Activated naive CD4-positive, alpha-beta T cell treated with anti-CD3 and anti-CD28 coated beads for 36 hours (primary cell): Measurements from ENCODE around the gene TRAK2. TPM values are rescaled to one million over a fixed set of nuclear protein-coding genes. Genes with fewer than 3 reads are reported as not detected.

Source experiments
- CTCF ChIA-PET: fragments of 350-600 bp; sonication (Branson Sonifier 250); formaldehyde crosslinking; loops from one replicate; lab custom pipeline; 2021; ENCODE audit warnings: antibody characterized with exemption; lab: Charles Lee
- DNase-seq: peaks from one replicate; pipeline ENCODE4 v3.0.0-alpha.2; 2020
- H3K27ac Mint-ChIP-seq: one replicate; pipeline ENCODE4 v1.8.0; 2021; ENCODE audit warnings: mild to moderate bottlenecking, mixed read lengths
- H3K27me3 Mint-ChIP-seq: one replicate; pipeline ENCODE4 v1.8.0; 2021; ENCODE audit warnings: low read depth, mixed read lengths
- H3K36me3 Mint-ChIP-seq: one replicate; pipeline ENCODE4 v1.8.0; 2021; ENCODE audit warnings: low read depth, mixed read lengths
- H3K4me1 Mint-ChIP-seq: one replicate; pipeline ENCODE4 v1.8.0; 2021; ENCODE audit warnings: low read depth, mixed read lengths
- H3K4me3 Mint-ChIP-seq: one replicate; pipeline ENCODE4 v1.8.0; 2021; ENCODE audit warnings: mild to moderate bottlenecking, moderate library complexity, mixed read lengths
- H3K9me3 Mint-ChIP-seq: one replicate; pipeline ENCODE4 v1.8.0; 2021; ENCODE audit warnings: mixed read lengths
- intact Hi-C: fragments of 100-400 bp; cut with micrococcal nuclease; formaldehyde crosslinking; loops from one replicate; pipeline ENCODE4 v1.15.1; 2023
- total RNA-seq, 2 experiments: library from RNA; stranded (reverse); gene quantifications; one replicate each; pipeline ENCODE4 v1.2.3, GENCODE V29; 2021

Gene TRAK2
- total RNA-seq, 2 experiments from 2014 or later, result 10.4 TPM

- DNase-seq, result no peak
- intact Hi-C loops, result loop anchor here (2.0 kb wide), 1 partner anchor 19 kb away; no protein-coding TSS in a partner anchor
- Mint-ChIP-seq H3K4me3 (no peak overlapping the region), H3K27ac (no peak overlapping the region), H3K36me3 (peaks cover 14% of the 10 kb centered on the region), H3K27me3 (no peaks in the 10 kb centered on the region), H3K4me1 (no peaks in the 10 kb centered on the region), H3K9me3 (no peaks in the 10 kb centered on the region)
- CTCF ChIA-PET, result interaction anchor here (1.1 to 1.3 kb wide), 2 partner anchors 12 to 18 kb away, joined by 3 to 4 read pairs; no protein-coding TSS in a partner anchor
Observed at GRCh38 chr2:201345625-201346213, 105.5 kb downstream of the TRAK2 start.

GRCh38 chr2:201344663-201345366 is 106.4 kb downstream of the TRAK2 start:
- Mint-ChIP-seq H3K27me3 (no peaks in the 10 kb centered on the region), H3K4me3 (no peak overlapping the region), H3K4me1 (no peaks in the 10 kb centered on the region), H3K9me3 (peaks cover 1% of the 10 kb centered on the region), H3K36me3 (peaks cover 16% of the 10 kb centered on the region), H3K27ac (no peak overlapping the region)
- DNase-seq, result no peak
- intact Hi-C loops, result loop anchor here (2.0 kb wide), 1 partner anchor 20 kb away; no protein-coding TSS in a partner anchor
- CTCF ChIA-PET, result interaction anchor here (1.1 kb wide), 2 partner anchors 15 to 108 kb away, joined by 3 read pairs; no protein-coding TSS in a partner anchor

- CTCF ChIA-PET, result interaction anchor here (1.1 kb wide), 2 partner anchors 16 to 107 kb away, joined by 3 read pairs; no protein-coding TSS in a partner anchor
- DNase-seq, result no peak
- H3K9me3 Mint-ChIP-seq, result peaks cover 1% of the 10 kb centered on the region
Observed at GRCh38 chr2:201343559-201343958, 107.7 kb downstream of the TRAK2 start.

GRCh38 chr2:201342923-201343322 is 108.3 kb downstream of the TRAK2 start:
- no peak overlapping the region for H3K27ac Mint-ChIP-seq
- no peak overlapping the region for H3K4me3 Mint-ChIP-seq
- H3K36me3 Mint-ChIP-seq, result peaks cover 21% of the 10 kb centered on the region
- H3K4me1 Mint-ChIP-seq, result no peaks in the 10 kb centered on the region
- peaks cover 1% of the 10 kb centered on the region for H3K9me3 Mint-ChIP-seq
- CTCF ChIA-PET, result no interaction called here
- intact Hi-C loops, result no loop called here
- no peaks in the 10 kb centered on the region for H3K27me3 Mint-ChIP-seq
- no peak for DNase-seq

More at GRCh38 chr2:201343559-201343958, 107.7 kb downstream of the TRAK2 start:
- H3K27ac Mint-ChIP-seq, result no peak overlapping the region
- intact Hi-C loops, result no loop called here
- H3K4me1 Mint-ChIP-seq, result no peaks in the 10 kb centered on the region
- no peaks in the 10 kb centered on the region for H3K27me3 Mint-ChIP-seq
- H3K4me3 Mint-ChIP-seq, result no peak overlapping the region
- H3K36me3 Mint-ChIP-seq, result peaks cover 21% of the 10 kb centered on the region

GRCh38 chr2:201329409-201329808 is 121.8 kb downstream of the TRAK2 start:
- CTCF ChIA-PET, result interaction anchor here (0.6 to 1.6 kb wide), 2 partner anchors 34 to 401 kb away, joined by 3 to 4 read pairs; no protein-coding TSS in a partner anchor
- Mint-ChIP-seq H3K4me3 (no peak overlapping the region), H3K27ac (no peak overlapping the region), H3K4me1 (no peaks in the 10 kb centered on the region), H3K36me3 (peaks cover 9% of the 10 kb centered on the region), H3K9me3 (peaks cover 7% of the 10 kb centered on the region), H3K27me3 (no peaks in the 10 kb centered on the region)
- no peak for DNase-seq
- intact Hi-C loops, result no loop called here

- Mint-ChIP-seq H3K9me3 (peaks cover 20% of the 10 kb centered on the region), H3K36me3 (peaks cover 22% of the 10 kb centered on the region), H3K27ac (no peak overlapping the region), H3K27me3 (no peaks in the 10 kb centered on the region), H3K4me3 (no peak overlapping the region), H3K4me1 (no peaks in the 10 kb centered on the region)
- intact Hi-C loops, result no loop called here
- CTCF ChIA-PET, result interaction anchor here (1.3 kb wide), 1 partner anchor 36 kb away, joined by 3 read pairs; no protein-coding TSS in a partner anchor
- DNase-seq, result no peak
Observed at GRCh38 chr2:201327678-201328077, 123.6 kb downstream of the TRAK2 start.

Other genes starting within 250 kb of the TRAK2 start
- gene CASP8, start 190.9 kb downstream of the TRAK2 start, total RNA-seq, result 10 to 100 TPM; 37.0 to 39.8 TPM
- under 1 TPM; 0.57 to 0.84 TPM for gene FLACC1, start 94.1 kb downstream of the TRAK2 start, total RNA-seq
- gene STRADB, start 282 bp upstream of the TRAK2 start, total RNA-seq, result 10 to 100 TPM; 17.6 to 19.1 TPM
- gene TMEM237, start 192.0 kb upstream of the TRAK2 start, total RNA-seq, result 10 to 100 TPM; 16.9 to 17.6 TPM
- gene MPP4, start 247.2 kb upstream of the TRAK2 start, total RNA-seq, result not detected